ENCODE measurements around the gene INTS12.
"Not testable (repeated sequence)": the region's sequence is repeated elsewhere in the genome, so short reads cannot be mapped to it uniquely, and the experiment has no call there.

- TF ChIP-seq, protein P1, sequence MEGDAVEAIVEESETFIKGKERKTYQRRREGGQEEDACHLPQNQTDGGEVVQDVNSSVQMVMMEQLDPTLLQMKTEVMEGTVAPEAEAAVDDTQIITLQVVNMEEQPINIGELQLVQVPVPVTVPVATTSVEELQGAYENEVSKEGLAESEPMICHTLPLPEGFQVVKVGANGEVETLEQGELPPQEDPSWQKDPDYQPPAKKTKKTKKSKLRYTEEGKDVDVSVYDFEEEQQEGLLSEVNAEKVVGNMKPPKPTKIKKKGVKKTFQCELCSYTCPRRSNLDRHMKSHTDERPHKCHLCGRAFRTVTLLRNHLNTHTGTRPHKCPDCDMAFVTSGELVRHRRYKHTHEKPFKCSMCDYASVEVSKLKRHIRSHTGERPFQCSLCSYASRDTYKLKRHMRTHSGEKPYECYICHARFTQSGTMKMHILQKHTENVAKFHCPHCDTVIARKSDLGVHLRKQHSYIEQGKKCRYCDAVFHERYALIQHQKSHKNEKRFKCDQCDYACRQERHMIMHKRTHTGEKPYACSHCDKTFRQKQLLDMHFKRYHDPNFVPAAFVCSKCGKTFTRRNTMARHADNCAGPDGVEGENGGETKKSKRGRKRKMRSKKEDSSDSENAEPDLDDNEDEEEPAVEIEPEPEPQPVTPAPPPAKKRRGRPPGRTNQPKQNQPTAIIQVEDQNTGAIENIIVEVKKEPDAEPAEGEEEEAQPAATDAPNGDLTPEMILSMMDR (conservative IDR thresholded peaks at IDR 0.05; ENCODE audit: low read length): not testable (repeated sequence)
- not testable (repeated sequence) for TF ChIP-seq EZH2phosphoT487 (IDR thresholded peaks at IDR 0.05; ENCODE audit: borderline replicate concordance, low read depth, low read length)
Observed at GRCh38 chr4:105735217-105735616, 26.7 kb upstream of the INTS12 start.

Measured in OCI-LY7 (cell line).